ACC112 (cell line): ENCODE measurements around the gene CRTC1.
"Not testable (repeated sequence)": the region's sequence is repeated elsewhere in the genome, so short reads cannot be mapped to it uniquely, and the experiment has no call there.

Experiments used
- H2AFZ ChIP-seq: fragments of 200-600 bp; sonication (generic); one replicate; pipeline ENCODE4 v1.6.0; 2017; ENCODE audit warnings: antibody characterized with exemption, low read length; ENCODE audit not compliant: unreplicated experiment
- H3K27ac ChIP-seq: fragments of 200-600 bp; sonication (generic); 2 replicates; pipeline ENCODE4 v1.5.1; 2014; ENCODE audit warnings: low read depth, mild to moderate bottlenecking, antibody characterized with exemption, low read length, moderate library complexity
- H3K27me3 ChIP-seq: fragments of 200-600 bp; sonication (generic); 2 replicates; pipeline ENCODE4 v1.6.1; 2014; ENCODE audit warnings: mild to moderate bottlenecking, antibody characterized with exemption, low read length, moderate library complexity, mixed read lengths; ENCODE audit not compliant: insufficient read depth
- H3K36me3 ChIP-seq: fragments of 200-600 bp; sonication (generic); 2 replicates; pipeline ENCODE4 v1.6.1; 2016; ENCODE audit warnings: mild to moderate bottlenecking, antibody characterized with exemption, low read length, moderate library complexity, mixed read lengths; ENCODE audit not compliant: insufficient read depth
- H3K4me1 ChIP-seq: fragments of 200-600 bp; sonication (generic); one replicate; pipeline ENCODE4 v1.6.1; 2016; ENCODE audit warnings: low read length, mixed read lengths; ENCODE audit not compliant: insufficient read depth, unreplicated experiment, control insufficient read depth
- H3K4me3 ChIP-seq: fragments of 200-600 bp; sonication (generic); 2 replicates; pipeline ENCODE4 v1.5.1; 2014; ENCODE audit warnings: mild to moderate bottlenecking, low read depth, low read length
- H3K79me2 ChIP-seq: fragments of 200-600 bp; sonication (generic); one replicate; pipeline ENCODE4 v1.6.0; 2016; ENCODE audit warnings: low read length; ENCODE audit not compliant: control insufficient read depth, unreplicated experiment, insufficient read depth

The CRTC1 gene

DNA sequence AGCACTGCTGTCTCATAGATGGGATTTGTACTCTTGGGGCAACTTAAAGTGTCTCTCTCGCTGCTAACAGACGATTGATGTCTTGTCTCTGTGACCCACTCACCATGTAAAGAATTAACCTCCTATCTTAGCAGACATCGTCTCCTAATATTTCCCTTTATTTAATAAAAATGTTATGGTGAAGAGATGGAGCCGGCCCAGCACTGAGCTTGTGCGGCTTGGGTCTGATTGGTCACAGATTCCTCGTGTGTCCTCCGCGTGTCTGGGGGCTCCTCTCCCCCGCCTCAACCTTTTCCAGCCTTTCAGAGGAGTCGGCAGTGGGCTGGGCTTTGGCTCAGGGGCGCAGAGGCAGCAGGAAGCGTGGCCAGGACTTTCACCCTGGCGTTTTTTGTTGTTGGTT is 13.2 kb upstream of the CRTC1 start:
- no peaks in the 10 kb centered on the region for H3K79me2 ChIP-seq
- no peak overlapping the region for H2AFZ ChIP-seq
- H3K36me3 ChIP-seq, result no peaks in the 10 kb centered on the region
- no peak overlapping the region for H3K4me3 ChIP-seq
- no peaks in the 10 kb centered on the region for H3K27me3 ChIP-seq
- no peaks in the 10 kb centered on the region for H3K4me1 ChIP-seq
- H3K27ac ChIP-seq, result no peak overlapping the region

DNA sequence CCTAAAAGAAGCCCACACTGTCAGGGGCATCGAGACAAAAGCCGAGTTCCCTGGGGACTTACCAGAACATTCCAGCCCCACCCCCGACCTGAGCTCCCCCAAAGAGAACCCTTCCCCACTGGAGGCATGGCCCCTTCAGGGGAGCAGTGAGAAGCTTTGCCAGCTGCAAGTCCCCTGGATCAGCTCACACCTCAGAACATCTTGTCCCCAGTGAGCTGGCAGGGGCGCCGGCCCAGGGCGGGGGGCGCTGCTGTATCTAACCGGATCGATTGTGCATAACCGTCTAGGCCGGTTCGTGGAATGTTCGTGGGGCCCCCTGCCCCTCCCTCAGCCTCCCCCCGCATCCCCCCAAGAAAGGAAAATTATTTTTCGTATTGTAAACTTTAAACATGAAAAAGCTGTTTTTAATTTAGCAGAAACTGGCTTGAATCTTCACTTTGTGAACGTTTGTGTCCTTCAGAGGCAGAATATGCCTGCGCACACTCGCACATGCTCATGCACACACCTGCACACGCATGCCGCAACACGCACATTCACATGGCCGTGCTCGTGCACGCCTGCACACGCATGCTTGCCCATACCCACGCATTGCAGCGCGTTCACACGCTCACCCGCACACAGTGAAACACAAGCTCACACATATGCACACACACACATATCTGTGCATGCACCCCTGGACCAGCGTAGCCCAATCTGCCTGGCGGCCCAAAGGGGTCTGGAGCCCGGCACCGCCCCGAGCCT is 12.0 kb upstream of the CRTC1 start:
- H3K4me3 ChIP-seq, result no peak overlapping the region
- no peaks in the 10 kb centered on the region for H3K27me3 ChIP-seq
- no peaks in the 10 kb centered on the region for H3K4me1 ChIP-seq
- H3K36me3 ChIP-seq, result no peaks in the 10 kb centered on the region
- H3K79me2 ChIP-seq, result no peaks in the 10 kb centered on the region
- H2AFZ ChIP-seq, result no peak overlapping the region
- no peak overlapping the region for H3K27ac ChIP-seq

DNA sequence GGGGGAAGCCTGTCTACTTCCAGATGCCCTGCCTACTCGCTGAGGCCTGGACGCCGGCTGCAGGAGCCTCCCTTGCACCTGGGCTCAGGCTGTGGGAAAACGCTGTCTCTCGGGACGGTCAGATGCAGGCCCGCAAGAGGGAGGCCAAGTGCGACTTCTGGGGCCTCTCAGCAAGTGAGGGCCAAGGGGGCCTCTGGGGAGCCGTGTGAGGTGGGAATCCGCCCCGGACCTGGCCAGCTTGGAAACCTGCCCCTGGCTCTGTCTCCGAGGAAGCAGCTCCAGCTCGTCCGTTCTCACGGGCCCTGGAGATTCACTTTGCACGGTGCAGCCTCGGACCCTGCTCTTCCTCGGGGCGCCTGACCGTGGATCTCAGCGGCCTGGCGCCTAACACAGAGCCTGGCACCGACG is 11.4 kb upstream of the CRTC1 start:
- Histone ChIP-seq H2AFZ (no peak overlapping the region), H3K27me3 (no peaks in the 10 kb centered on the region), H3K27ac (no peak overlapping the region), H3K4me1 (no peaks in the 10 kb centered on the region), H3K36me3 (no peaks in the 10 kb centered on the region), H3K4me3 (no peak overlapping the region), H3K79me2 (no peaks in the 10 kb centered on the region)

DNA sequence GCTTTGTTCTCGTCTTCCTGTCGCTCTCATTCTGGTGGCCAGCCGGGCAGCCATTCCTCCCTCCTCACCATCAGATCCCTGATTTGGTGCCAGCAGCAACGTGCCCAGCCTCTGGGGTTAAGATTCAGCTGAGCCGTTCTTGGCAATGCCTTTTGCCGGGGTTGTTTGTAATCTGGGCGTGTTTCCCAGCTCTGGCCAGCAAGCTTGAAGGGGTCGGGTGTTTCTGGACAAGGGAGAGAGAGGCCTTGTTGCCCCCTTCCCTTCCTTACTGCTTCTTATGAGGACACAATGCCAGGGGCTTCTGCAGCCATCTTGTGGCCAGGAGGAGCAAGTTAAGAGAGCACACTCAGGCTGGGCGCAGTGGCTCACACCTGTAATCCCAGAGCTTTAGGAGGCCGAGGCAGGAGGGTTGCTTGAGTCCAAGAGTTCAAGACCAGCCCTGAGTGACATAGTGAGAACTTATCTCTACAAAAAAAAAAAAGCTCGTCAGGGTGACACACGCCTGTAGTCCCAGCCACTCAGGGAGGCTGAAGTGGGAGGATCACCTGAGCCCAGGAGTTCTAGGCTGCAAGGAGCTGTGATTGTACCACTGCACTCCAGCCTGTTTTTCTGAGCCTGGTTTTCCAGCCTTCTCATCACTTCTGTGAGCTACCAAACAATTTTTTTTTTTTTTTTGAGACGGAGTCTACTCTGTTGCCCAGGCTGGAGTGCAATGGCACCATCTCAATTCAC is 10.7 kb upstream of the CRTC1 start:
- peaks cover 7% of the 10 kb centered on the region for H3K4me1 ChIP-seq

DNA sequence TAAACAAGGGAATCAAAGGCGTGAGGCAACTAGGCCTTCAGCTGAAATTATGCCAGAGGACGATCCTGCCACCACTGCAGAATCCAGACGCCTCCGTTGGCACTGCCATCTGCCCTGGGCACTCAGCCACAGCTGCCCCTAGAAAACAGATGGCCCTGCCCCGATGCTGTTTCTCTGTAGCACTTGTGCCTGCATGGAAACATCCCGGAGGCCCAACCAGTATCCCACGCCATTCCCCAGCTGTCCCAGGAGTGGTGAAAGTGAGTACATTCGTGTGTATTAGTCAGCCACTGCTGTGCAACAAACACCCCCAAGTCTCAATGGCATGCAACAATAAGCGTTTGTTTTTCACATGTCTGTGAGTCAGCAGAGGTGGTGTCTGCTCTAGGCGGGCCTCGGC is 8.9 kb upstream of the CRTC1 start:
- Histone ChIP-seq H3K4me3 (no peak overlapping the region), H3K27me3 (no peaks in the 10 kb centered on the region), H3K27ac (no peak overlapping the region), H3K4me1 (peaks cover 15% of the 10 kb centered on the region), H2AFZ (no peak overlapping the region), H3K36me3 (no peaks in the 10 kb centered on the region), H3K79me2 (no peaks in the 10 kb centered on the region)

More for the DNA sequence above, 10.7 kb upstream of the CRTC1 start:
- H3K4me3 ChIP-seq, result no peak overlapping the region
- no peaks in the 10 kb centered on the region for H3K27me3 ChIP-seq
- no peaks in the 10 kb centered on the region for H3K79me2 ChIP-seq
- no peaks in the 10 kb centered on the region for H3K36me3 ChIP-seq
- H2AFZ ChIP-seq, result no peak overlapping the region
- H3K27ac ChIP-seq, result no peak overlapping the region

DNA sequence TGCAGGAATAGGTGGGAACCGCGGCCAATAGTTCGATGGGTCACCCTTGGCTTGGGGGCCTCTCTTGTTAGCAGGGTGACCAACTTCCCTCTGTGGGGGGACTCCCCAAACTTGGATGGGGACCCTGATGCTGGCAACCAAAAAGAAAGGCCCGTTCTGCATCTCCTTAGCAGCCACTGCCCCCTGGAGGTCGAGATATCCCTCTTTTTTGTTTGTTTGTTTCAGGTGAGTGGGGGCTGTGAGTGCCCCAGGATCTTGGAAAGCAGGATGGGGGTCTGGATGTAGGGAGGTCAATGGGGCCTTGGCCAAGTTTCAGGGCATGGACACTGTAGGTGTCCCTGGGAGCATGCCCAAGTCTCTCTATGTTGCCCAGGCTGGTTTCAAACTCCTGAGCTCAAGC is 7.7 kb upstream of the CRTC1 start:
- Histone ChIP-seq H3K4me1 (peaks cover 15% of the 10 kb centered on the region), H2AFZ (no peak overlapping the region), H3K27me3 (no peaks in the 10 kb centered on the region), H3K27ac (no peak overlapping the region), H3K36me3 (no peaks in the 10 kb centered on the region), H3K4me3 (no peak overlapping the region), H3K79me2 (no peaks in the 10 kb centered on the region)

DNA sequence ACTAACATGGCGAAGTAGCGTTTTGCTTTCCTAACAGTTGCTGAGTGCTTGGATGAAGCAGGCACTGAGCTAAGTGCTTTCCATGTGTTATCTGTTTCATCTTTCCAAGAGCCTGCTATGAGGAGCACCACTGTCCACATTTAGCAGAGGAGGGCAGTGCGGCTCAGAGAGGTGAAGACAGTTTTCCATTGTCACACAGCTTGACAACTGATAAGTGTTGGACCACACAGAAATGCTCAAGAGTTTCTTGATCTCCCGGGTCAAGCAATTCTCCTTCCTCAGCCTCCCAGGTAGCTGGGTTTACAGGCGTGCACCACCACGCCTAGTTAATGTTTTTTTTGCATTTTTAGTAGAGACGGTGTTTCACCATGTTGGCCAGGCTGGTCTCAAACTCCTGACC is 6.8 kb upstream of the CRTC1 start:
- Histone ChIP-seq H3K79me2 (no peaks in the 10 kb centered on the region), H3K27me3 (no peaks in the 10 kb centered on the region), H3K4me3 (no peak overlapping the region), H3K27ac (no peak overlapping the region), H3K36me3 (no peaks in the 10 kb centered on the region), H3K4me1 (peaks cover 15% of the 10 kb centered on the region), H2AFZ (no peak overlapping the region)

DNA sequence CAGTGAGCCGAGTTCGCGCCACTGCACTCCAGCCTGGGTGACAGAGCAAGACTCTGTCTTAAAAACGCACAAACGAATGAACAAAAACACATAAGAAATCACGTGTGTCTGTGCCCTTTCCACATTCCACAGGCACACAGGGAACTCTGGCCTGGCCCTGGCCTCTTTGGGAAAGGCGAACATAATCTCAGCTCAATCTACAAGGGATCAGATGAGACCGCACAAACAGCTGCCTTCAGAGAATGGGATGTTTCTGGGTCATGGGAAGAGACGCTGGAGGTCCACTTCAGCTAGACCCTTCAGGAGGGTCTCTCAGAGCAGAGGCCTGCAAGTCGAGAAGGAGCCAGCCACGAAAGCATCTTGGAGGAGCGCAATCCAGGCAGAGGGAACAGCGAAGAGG is 6.3 kb upstream of the CRTC1 start:
- Histone ChIP-seq H3K4me1 (peaks cover 15% of the 10 kb centered on the region), H3K36me3 (no peaks in the 10 kb centered on the region), H3K27ac (no peak overlapping the region), H3K4me3 (no peak overlapping the region), H3K27me3 (no peaks in the 10 kb centered on the region), H2AFZ (no peak overlapping the region), H3K79me2 (no peaks in the 10 kb centered on the region)

DNA sequence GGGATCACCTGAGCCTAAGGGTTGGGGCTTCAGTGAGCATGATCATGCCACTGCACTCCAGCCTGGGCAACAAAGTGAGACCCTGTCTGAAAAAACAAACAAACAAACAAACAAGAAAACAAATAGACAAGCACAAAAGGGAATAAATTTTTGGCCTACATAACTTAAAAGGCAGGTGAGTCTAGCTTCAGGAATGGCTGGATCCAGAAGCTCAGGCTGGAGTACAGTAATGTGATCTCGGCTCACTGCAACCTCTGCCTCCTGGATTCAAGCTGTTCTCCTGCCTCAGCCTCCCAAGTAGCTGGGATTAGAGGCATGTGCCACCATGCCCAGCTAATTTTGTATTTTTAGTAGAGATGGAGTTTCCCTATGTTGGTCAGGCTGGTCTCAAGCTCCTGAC is 3.3 kb upstream of the CRTC1 start:
- not testable (repeated sequence) for H2AFZ ChIP-seq, H3K79me2 ChIP-seq, H3K36me3 ChIP-seq, H3K4me3 ChIP-seq, H3K27ac ChIP-seq, H3K27me3 ChIP-seq
- peaks cover 21% of the 10 kb centered on the region for H3K4me1 ChIP-seq

DNA sequence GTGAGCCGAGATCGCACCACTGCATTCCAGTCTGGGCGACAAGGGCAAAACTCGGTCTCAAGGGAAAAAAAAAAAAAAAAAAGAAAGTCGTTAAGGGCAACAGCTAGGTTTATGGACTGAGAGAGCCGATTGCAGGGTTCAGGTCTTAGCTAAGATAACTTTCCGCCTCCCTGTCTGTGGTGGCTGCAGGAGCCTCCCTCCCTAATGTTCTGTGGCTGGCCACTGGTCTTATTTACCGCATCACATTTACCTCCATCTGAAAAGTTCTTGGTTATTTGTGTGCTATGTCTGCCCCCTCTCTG is 722 bp upstream of the CRTC1 start:
- H3K79me2 ChIP-seq, result peaks cover 7% of the 10 kb centered on the region
- H3K36me3 ChIP-seq, result no peaks in the 10 kb centered on the region
- H3K27me3 ChIP-seq, result no peaks in the 10 kb centered on the region
- H3K4me3 ChIP-seq, result peak overlapping the region; percentile 87
- H2AFZ ChIP-seq, result peak overlapping the region; percentile 56
- H3K27ac ChIP-seq, result no peak overlapping the region
- peaks cover 20% of the 10 kb centered on the region for H3K4me1 ChIP-seq

DNA sequence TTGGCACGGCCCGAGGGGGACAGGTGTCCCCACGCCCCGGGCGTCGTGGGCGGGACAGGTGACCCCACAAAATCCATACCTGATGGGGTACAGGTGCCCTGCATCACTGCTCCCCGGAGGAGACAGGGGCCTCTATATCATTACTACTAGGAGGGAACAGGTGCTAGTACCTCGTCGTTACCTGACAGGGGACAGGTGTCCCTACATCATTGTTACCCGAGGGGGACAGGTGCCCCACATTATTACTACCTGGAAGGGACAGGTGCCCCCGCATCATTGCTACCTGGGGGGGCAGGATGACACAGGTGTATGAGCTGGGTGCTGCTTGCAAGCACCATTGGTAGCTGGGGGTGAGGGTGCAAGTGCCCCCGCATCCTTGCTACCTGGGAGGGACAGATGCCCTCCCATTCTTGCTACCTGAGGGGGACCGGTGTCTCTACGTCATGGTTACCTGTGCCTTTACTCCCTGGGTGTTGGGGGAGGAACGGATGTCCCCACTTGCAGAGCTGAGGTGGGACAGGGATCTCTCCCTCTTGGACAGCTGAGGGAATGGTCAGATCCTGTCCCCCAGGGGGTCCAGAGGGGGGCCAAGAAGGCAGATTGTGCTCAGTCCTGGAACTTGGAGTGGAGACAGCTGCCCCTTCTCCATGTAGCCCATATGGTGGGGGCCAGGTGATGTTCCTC is 620 bp downstream of the CRTC1 start:
- peaks cover 12% of the 10 kb centered on the region for H3K4me1 ChIP-seq
- no peak overlapping the region for H2AFZ ChIP-seq
- H3K27me3 ChIP-seq, result no peaks in the 10 kb centered on the region
- peak overlapping the region; percentile 81 for H3K4me3 ChIP-seq
- H3K27ac ChIP-seq, result no peak overlapping the region
- H3K36me3 ChIP-seq, result no peaks in the 10 kb centered on the region
- peaks cover 11% of the 10 kb centered on the region for H3K79me2 ChIP-seq
